GM19395 (cell line): ENCODE measurements around the gene ALDH1L2.
"Not testable (repeated sequence)": the region's sequence is repeated elsewhere in the genome, so short reads cannot be mapped to it uniquely, and the experiment has no call there.

Source experiments
- ATAC-seq: cut with Tn5 transposase; IDR thresholded peaks from one replicate; pipeline ENCODE4 v1.9.1; 2021; ENCODE audit warnings: mild to moderate bottlenecking, moderate library complexity; ENCODE audit not compliant: unreplicated experiment

Gene ALDH1L2

GRCh38 chr12:105084251-105085250, at the start of gene ALDH1L2:
TSS of gene ALDH1L2 (minus strand) at chr12:105084458. CDS start at chr12:105084436, 22 bp downstream.
- ATAC-seq: peak; percentile 85

GRCh38 chr12:105120551-105120950, 36.3 kb upstream of the ALDH1L2 start:
- no peak for ATAC-seq

GRCh38 chr12:105116969-105117368, 32.7 kb upstream of the ALDH1L2 start:
- ATAC-seq: no peak

- no peak for ATAC-seq
Observed at GRCh38 chr12:105113094-105113493, 28.8 kb upstream of the ALDH1L2 start.

GRCh38 chr12:105110851-105111250, 26.6 kb upstream of the ALDH1L2 start:
- ATAC-seq: no peak

- peak; percentile 51 for ATAC-seq
Observed at GRCh38 chr12:105109465-105110212, 25.4 kb upstream of the ALDH1L2 start.

GRCh38 chr12:105107494-105108371, 23.5 kb upstream of the ALDH1L2 start, which contains the start of gene WASHC4:
TSS of gene WASHC4 (plus strand) at chr12:105107731. CDS start at chr12:105107801, 70 bp downstream.
- peak; percentile 85 for ATAC-seq

- peak; percentile 16 for ATAC-seq
Observed at GRCh38 chr12:105107171-105107493, 22.9 kb upstream of the ALDH1L2 start.

- ATAC-seq: no peak
Observed at GRCh38 chr12:105106621-105107020, 22.4 kb upstream of the ALDH1L2 start.

- no peak for ATAC-seq
Observed at GRCh38 chr12:105104762-105105161, 20.5 kb upstream of the ALDH1L2 start.

- ATAC-seq: no peak
Observed at GRCh38 chr12:105102673-105103072, 18.4 kb upstream of the ALDH1L2 start.

GRCh38 chr12:105100998-105101397, 16.7 kb upstream of the ALDH1L2 start:
- no peak for ATAC-seq

GRCh38 chr12:105100207-105100985, 16.1 kb upstream of the ALDH1L2 start:
- ATAC-seq: no peak

- ATAC-seq: no peak
Observed at GRCh38 chr12:105099356-105099755, 15.1 kb upstream of the ALDH1L2 start.

- ATAC-seq: not testable (repeated sequence)
Observed at GRCh38 chr12:105095338-105095737, 11.1 kb upstream of the ALDH1L2 start.

- no peak for ATAC-seq
Observed at GRCh38 chr12:105092336-105092735, 8.1 kb upstream of the ALDH1L2 start.

GRCh38 chr12:105091476-105092206, 7.4 kb upstream of the ALDH1L2 start:
- ATAC-seq: no peak

GRCh38 chr12:105090361-105090760, 6.1 kb upstream of the ALDH1L2 start:
- ATAC-seq: no peak

GRCh38 chr12:105089817-105090216, 5.6 kb upstream of the ALDH1L2 start:
- no peak for ATAC-seq
